B cell (primary cell): ENCODE results near the gene ADA. TPM values are rescaled to one million over a fixed set of nuclear protein-coding genes. Genes with fewer than 3 reads are reported as not detected.

Source experiments
- ATAC-seq: fragments of 200-7000 bp; cut with Tn5 transposase; one replicate; pipeline ENCODE4 v1.10.0; 2021; ENCODE audit warnings: low read depth, mild to moderate bottlenecking, moderate number of reproducible peaks, moderate library complexity
- CTCF ChIA-PET: fragments of 350-600 bp; sonication (Branson Sonifier 250); formaldehyde crosslinking; loops from one replicate; lab custom pipeline; 2021; ENCODE audit warnings: antibody characterized with exemption, inconsistent platforms; lab: Charles Lee
- POLR2A ChIA-PET: fragments of 350-600 bp; sonication (Branson Sonifier 250); formaldehyde crosslinking; loops from one replicate; lab custom pipeline; 2021; ENCODE audit warnings: antibody characterized with exemption; lab: Charles Lee
- DNase-seq: peaks from one replicate; pipeline ENCODE4 v3.0.0; 2013
- H2AFZ ChIP-seq: 2 replicates; pipeline ENCODE4 v1.6.1; 2012; ENCODE audit warnings: mild to moderate bottlenecking, low read depth, low read length; ENCODE audit not compliant: insufficient read depth, poor library complexity, severe bottlenecking
- H3K27ac ChIP-seq, 2 donors: 1 replicate in 1 of 2; 2 replicates in 1 of 2; pipeline ENCODE4 v1.5.1; 2012 to 2013; ENCODE audit warnings: low read length in 2 of 2, mild to moderate bottlenecking in 2 of 2, moderate library complexity in 1 of 2
- H3K27me3 ChIP-seq, 4 experiments: fragments of 200-600 bp in 1 of 4; sonication (generic) in 1 of 4; replicated peaks in 1 of 4; 1 replicate in 2 of 4; 2 replicates in 2 of 4; pipeline versions ENCODE4 v1.6.1 to v1.7.0; 2013 to 2016; ENCODE audit warnings: low read length in 3 of 4, mild to moderate bottlenecking in 2 of 4, mixed read lengths in 1 of 4, moderate library complexity in 1 of 4; ENCODE audit not compliant: insufficient read depth in 4 of 4, control insufficient read depth in 3 of 4; ENCODE audit errors: control extremely low read depth in 1 of 4
- H3K36me3 ChIP-seq, 2 experiments: replicated peaks in 1 of 2; 1 replicate in 1 of 2; 2 replicates in 1 of 2; pipeline versions ENCODE4 v1.6.1 to v1.7.1; 2013; ENCODE audit warnings: low read length in 1 of 2; ENCODE audit not compliant: insufficient read depth in 2 of 2, control insufficient read depth in 1 of 2; ENCODE audit errors: control extremely low read depth in 1 of 2, extremely low read depth in 1 of 2
- H3K4me1 ChIP-seq, 2 donors: fragments of 200-600 bp in 1 of 2; sonication (generic) in 1 of 2; 1 replicate in 1 of 2; 2 replicates in 1 of 2; pipeline versions ENCODE4 v1.5.1 to v1.6.1; 2013 to 2017; ENCODE audit warnings: low read length in 2 of 2; ENCODE audit not compliant: control insufficient read depth in 2 of 2, insufficient read depth in 2 of 2
- H3K4me2 ChIP-seq: replicated peaks from 2 replicates; pipeline ENCODE3; 2012; ENCODE audit warnings: mild to moderate bottlenecking, low read depth, low read length; ENCODE audit not compliant: poor library complexity, severe bottlenecking
- H3K4me3 ChIP-seq, 5 experiments: fragments of 200-600 bp in 1 of 5; sonication (generic) in 1 of 5; 1 replicate in 3 of 5; 2 replicates in 2 of 5; pipeline versions ENCODE4 v1.5.1 to v1.7.0; 2011 to 2016; ENCODE audit warnings: low read length in 4 of 5, mild to moderate bottlenecking in 4 of 5, low read depth in 2 of 5, control low read depth in 1 of 5, moderate library complexity in 1 of 5; ENCODE audit not compliant: insufficient read depth in 1 of 5; ENCODE audit errors: control extremely low read depth in 1 of 5, extremely low read depth in 1 of 5
- H3K79me2 ChIP-seq: fragments of 200-600 bp; sonication (generic); one replicate; pipeline ENCODE4 v1.6.0; 2016; ENCODE audit warnings: low read length; ENCODE audit not compliant: control insufficient read depth, insufficient read depth
- H3K9ac ChIP-seq: fragments of 200-600 bp; sonication (generic); 2 replicates; pipeline ENCODE4 v1.6.1; 2017; ENCODE audit warnings: mild to moderate bottlenecking, low read length, moderate library complexity
- H3K9me3 ChIP-seq, 3 donors: one replicate each; pipeline versions ENCODE4 v1.6.1 to v1.7.1; 2013; ENCODE audit warnings: low read length in 2 of 3; ENCODE audit not compliant: control insufficient read depth in 2 of 3, insufficient read depth in 1 of 3; ENCODE audit errors: control extremely low read depth in 1 of 3
- H4K20me1 ChIP-seq: 2 replicates; pipeline ENCODE4 v1.6.0; 2012; ENCODE audit warnings: mild to moderate bottlenecking, low read length; ENCODE audit not compliant: insufficient read depth, control insufficient read depth, poor library complexity, severe bottlenecking
- H3K27ac Mint-ChIP-seq: one replicate; pipeline ENCODE4 v1.8.0; 2021; ENCODE audit warnings: mixed read lengths
- H3K27me3 Mint-ChIP-seq: one replicate; pipeline ENCODE4 v1.8.0; 2021; ENCODE audit warnings: mixed read lengths
- H3K4me1 Mint-ChIP-seq: one replicate; pipeline ENCODE4 v1.8.0; 2021; ENCODE audit warnings: mixed read lengths
- H3K4me3 Mint-ChIP-seq: one replicate; pipeline ENCODE4 v1.8.0; 2021; ENCODE audit warnings: mixed read lengths
- H3K9me3 Mint-ChIP-seq: one replicate; pipeline ENCODE4 v1.8.0; 2022; ENCODE audit warnings: mixed read lengths; ENCODE audit not compliant: insufficient read depth
- CTCF ChIP-seq: fragments of 200-600 bp; IDR thresholded peaks from one replicate; pipeline ENCODE4 v1.8.0; 2022; ENCODE audit warnings: antibody characterized with exemption, mild to moderate bottlenecking
- EZH2 ChIP-seq: IDR thresholded peaks from 2 replicates; pipeline ENCODE4 v1.6.1; 2012; ENCODE audit warnings: borderline replicate concordance, low read depth, mild to moderate bottlenecking, moderate library complexity, low read length; ENCODE audit not compliant: insufficient read depth, poor library complexity, severe bottlenecking
- WGBS: methylation state at CpG from one replicate; pipeline ENCODE4 v1.1.5; 2013; ENCODE audit warnings: missing lambda C conversion rate; ENCODE audit not compliant: insufficient coverage; 5-methylcytosine and 5-hydroxymethylcytosine counted together
- intact Hi-C: fragments of 100-400 bp; cut with micrococcal nuclease; formaldehyde crosslinking; loops from one replicate; pipeline ENCODE4 v1.10.0; 2022
- polyA plus RNA-seq: library from polyadenylated mRNA; depleted of rRNA; stranded (reverse); fragments of >200 nt; gene quantifications from 2 replicates; pipeline ENCODE4 v1.2.3, GENCODE V29; 2012
- total RNA-seq, 2 donors: library from RNA; stranded (reverse); fragments of 120-200 nt in 1 of 2; gene quantifications; 1 replicate in 1 of 2; 2 replicates in 1 of 2; pipeline versions ENCODE4 v1.2.3 to v1.2.4, GENCODE V29; 2013 to 2022

ADA gene
- total and polyA plus RNA-seq, 2 donors (not counting 1 experiment from before 2014, with no cell fraction given): 10.0 to 34.2 TPM

- Histone ChIP-seq H3K27ac (peak overlapping the region; percentile 60 to 88), H3K36me3 (peaks cover 2 to 41% of the 10 kb centered on the region in 2 experiments), H3K9me3 (no peaks in the 10 kb centered on the region), H3K4me2 (peak overlapping the region; percentile 64), H3K4me1 (peaks cover 94 to 100% of the 10 kb centered on the region in 2 donors), H3K27me3 (no peaks in the 10 kb centered on the region), H3K79me2 (peaks cover 100% of the 10 kb centered on the region), H2AFZ (peak overlapping the region; percentile 38), H3K9ac (peak overlapping the region; percentile 39), H3K4me3 (peak overlapping the region in 2 of 5 experiments; percentile 39 to 45), H4K20me1 (peaks cover 7% of the 10 kb centered on the region)
- POLR2A ChIA-PET: interaction anchor here (1.5 to 2.5 kb wide), 4 partner anchors 11 to 22 kb away, joined by 3 to 16 read pairs (median 8); partner anchors contain the start of gene PKIG
- DNase-seq (no peak), ATAC-seq (peak; percentile 28)
- Mint-ChIP-seq H3K27ac (peak overlapping the region; percentile 97), H3K9me3 (no peaks in the 10 kb centered on the region), H3K27me3 (no peaks in the 10 kb centered on the region), H3K4me1 (peaks cover 87% of the 10 kb centered on the region), H3K4me3 (peak overlapping the region; percentile 75)
- CTCF ChIA-PET: interaction anchor here (0.9 to 15.8 kb wide), 8 partner anchors 11 to 122 kb away, joined by 3 to 772 read pairs (median 3); partner anchors contain the start of genes PKIG, SERINC3 and TTPAL
- TF ChIP-seq CTCF (no peak), EZH2 (no peak)
- WGBS: 22% methylated on average over 3 of the region's 4 CpGs
- intact Hi-C loops: loop anchor here (2.0 kb wide), 1 partner anchor 13 kb away; no protein-coding TSS in a partner anchor
These were observed 53.6 kb downstream of the ADA start for GRCh38 chr20:44597930-44598329.

GRCh38 chr20:44597516-44597915 lies 54.0 kb downstream of the ADA start:
- Mint-ChIP-seq H3K9me3 (no peaks in the 10 kb centered on the region), H3K4me3 (peak overlapping the region; percentile 75), H3K4me1 (peaks cover 91% of the 10 kb centered on the region), H3K27me3 (no peaks in the 10 kb centered on the region), H3K27ac (peak overlapping the region; percentile 97)
- peak overlapping the region; percentile 60 to 88 for H3K27ac ChIP-seq
- peak overlapping the region; percentile 25 for H2AFZ ChIP-seq
- peaks cover 7% of the 10 kb centered on the region for H4K20me1 ChIP-seq
- H3K4me2 ChIP-seq: peak overlapping the region; percentile 64
- peak overlapping the region; percentile 39 for H3K9ac ChIP-seq
- no CpG with 5 or more reads among the region's 4 CpGs for WGBS
- peak overlapping the region in 1 of 5 experiments; percentile 39 for H3K4me3 ChIP-seq
- intact Hi-C loops: no loop called here
- peaks cover 94 to 100% of the 10 kb centered on the region in 2 donors for H3K4me1 ChIP-seq
- POLR2A ChIA-PET: interaction anchor here (0.7 to 2.5 kb wide), 5 partner anchors 11 to 75 kb away, joined by 3 to 16 read pairs (median 9); partner anchors contain the start of gene PKIG
- DNase-seq: no peak
- peaks cover 100% of the 10 kb centered on the region for H3K79me2 ChIP-seq
- no peak for ATAC-seq
- H3K9me3 ChIP-seq: no peaks in the 10 kb centered on the region
- CTCF ChIA-PET: interaction anchor here (0.9 to 15.8 kb wide), 5 partner anchors 12 to 122 kb away, joined by 3 to 772 read pairs (median 3); partner anchors contain the start of genes PKIG and TTPAL
- TF ChIP-seq EZH2 (no peak), CTCF (no peak)
- no peaks in the 10 kb centered on the region for H3K27me3 ChIP-seq
- H3K36me3 ChIP-seq: peaks cover 2 to 42% of the 10 kb centered on the region in 2 experiments
